ENCODE results near the gene PIEZO2.

PIEZO2 gene

GRCh38 chr18:10718809-10719208 lies 430.6 kb downstream of the PIEZO2 start:
- no peak for DNase-seq

GRCh38 chr18:10715791-10716190 lies 433.6 kb downstream of the PIEZO2 start:
- no peak for DNase-seq

- DNase-seq, result no peak
These were observed 436.0 kb downstream of the PIEZO2 start for GRCh38 chr18:10713409-10713808.

DNA sequence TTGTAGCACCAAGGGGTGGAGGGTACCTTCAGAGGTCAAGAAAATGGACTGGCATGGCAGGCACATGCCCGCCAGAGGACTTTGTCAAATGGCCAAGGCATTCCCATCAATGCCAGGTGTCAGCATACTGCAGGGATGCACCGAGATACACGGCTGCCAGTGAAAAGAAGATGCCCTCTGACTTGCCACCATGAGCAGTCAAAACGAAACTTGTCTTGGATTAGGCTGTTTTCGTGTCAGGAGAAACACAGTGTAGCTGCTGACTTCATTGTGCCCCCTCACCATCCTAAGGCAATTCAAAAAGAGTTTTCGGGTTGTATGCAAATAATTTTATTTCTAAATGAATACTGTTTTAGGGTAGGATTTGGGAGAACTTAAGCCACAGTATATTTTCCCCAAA lies 442.1 kb downstream of the PIEZO2 start:
- DNase-seq, result no peak

DNA sequence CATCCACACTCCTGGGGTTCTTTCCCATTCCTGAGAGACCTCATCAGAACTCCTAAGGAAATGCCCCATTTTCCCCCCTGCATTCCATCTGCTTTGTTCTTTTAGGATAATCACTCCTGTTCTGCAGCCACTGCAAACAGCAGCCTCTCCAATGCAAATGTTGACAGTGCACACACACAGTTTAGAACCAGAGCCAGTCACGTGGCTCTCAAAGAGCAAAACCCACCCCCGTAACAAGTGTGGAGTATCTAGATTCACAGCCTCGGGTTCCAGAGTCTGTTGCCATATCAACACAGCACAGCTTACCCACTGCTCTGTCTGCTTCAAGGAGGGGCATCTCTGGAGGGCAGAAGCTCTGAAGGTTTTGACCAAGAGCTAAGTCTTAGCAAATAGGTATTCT lies 443.6 kb downstream of the PIEZO2 start:
- no peak for DNase-seq

- no peak for DNase-seq
These were observed 444.1 kb downstream of the PIEZO2 start for GRCh38 chr18:10705291-10705690.

- no peak for DNase-seq
These were observed 447.2 kb downstream of the PIEZO2 start for GRCh38 chr18:10702206-10702605.

DNA sequence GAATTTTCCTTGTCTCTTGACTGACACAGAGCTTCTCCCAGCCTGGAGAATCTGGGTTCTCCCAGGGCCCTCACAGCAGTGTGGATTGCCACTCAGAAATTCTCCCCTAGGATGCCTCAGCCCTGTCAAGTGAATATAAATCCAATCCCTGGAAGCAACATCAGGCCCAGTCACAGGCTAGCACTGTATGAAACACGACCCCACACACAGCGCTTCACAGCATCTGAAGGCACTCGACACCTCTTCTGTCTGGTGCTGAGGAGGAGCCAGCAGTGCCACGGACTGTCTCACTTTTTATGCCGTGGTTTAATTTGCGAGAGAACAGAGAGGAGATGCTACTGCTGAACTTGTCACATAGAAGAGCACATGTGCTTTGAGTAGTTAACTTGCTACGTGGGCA lies 459.0 kb downstream of the PIEZO2 start:
- DNase-seq, result no peak

- DNase-seq, result no peak
These were observed 459.4 kb downstream of the PIEZO2 start for GRCh38 chr18:10690035-10690329.

DNA sequence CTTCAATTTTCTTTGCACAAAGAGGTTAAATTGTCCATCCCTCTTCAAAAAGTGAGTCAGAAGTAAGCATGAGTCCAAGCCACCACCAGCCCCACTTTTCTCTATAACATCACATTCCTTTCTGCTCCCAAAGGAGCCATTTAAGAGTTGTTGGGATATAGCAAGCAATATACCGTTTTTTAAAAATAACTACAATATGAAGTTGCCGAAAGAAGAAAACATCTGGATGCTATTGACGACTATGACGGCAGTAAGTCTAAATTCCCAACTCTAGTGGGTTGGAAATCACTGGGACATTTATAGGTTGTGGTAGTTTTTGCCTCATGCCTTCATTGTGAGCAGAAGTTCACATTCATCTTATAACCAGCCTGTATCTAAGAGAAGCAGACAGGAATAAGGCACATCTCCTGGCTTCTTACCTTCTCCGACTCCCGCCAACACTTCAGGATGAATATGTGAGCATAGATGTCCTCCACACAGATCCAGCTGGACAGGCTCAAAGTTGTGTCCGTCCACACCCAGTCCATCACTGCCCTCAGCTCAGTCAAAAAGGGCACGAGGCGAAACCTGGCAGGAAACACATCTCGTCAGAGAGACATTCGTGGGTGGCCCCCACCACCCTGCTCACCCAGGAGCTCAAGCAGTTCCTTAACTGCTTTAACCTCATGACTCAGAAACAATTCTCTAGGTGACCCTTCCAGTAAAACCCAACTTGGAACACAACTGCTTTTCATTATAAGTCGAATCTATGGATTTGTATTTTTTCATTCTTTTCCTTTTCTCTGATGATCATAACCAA lies 459.9 kb downstream of the PIEZO2 start:
- no peak for DNase-seq

DNA sequence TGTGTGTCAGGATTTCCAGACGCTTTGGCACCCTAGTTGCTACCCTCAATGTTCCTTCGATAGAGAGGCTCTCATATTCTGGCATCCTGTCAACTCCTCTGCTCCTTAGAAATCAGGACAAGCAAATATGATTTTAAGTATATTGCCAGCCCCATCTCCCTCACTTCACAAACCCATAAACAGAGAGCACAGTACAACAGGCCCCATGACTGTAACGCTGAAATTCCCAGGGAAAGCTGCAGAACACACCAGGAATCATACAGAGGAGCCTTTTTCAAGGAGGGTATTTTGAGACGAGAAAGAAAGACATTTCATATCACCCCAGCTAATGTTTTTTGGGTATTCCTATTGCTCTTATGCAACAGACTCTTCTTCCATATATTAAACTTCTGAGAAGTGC lies 460.6 kb downstream of the PIEZO2 start:
- DNase-seq, result no peak

DNA sequence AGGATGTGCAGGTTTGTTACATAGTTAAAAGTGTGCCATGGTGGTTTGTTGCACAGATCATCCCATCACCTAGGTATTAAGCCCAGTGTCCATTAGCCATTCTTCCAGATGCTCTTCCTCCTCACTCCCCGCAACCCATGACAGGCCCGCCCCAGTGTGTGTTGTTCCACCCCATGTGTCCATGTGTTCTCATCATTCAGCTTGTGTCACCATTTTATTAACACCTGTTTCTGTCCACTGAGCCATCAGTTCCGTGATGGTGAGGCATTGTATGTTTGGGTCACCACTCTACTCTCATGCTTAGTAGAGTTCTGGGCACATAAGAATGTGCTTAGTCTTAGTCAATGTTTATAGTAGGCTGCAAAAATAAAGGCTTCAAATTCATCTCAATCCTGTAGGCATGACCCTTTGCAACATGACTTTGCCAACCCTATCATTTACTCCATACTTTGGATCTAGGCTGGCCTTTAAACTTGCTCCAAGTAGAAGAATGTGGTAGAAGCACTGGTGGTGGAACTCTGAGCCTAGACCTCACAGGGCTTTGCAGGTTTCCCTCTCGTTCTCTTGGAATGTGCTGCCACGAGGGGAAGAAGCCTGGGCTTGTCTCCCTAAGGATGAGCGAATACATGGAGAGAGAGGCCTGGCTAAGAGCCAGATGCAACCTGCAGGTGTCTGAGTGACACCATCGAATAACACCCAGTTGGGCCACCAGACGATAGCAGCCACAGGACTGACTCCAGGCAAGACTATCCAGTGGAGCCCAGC lies 462.0 kb downstream of the PIEZO2 start:
- no peak for DNase-seq

- no peak for DNase-seq
These were observed 463.1 kb downstream of the PIEZO2 start for GRCh38 chr18:10686308-10686707.

DNA sequence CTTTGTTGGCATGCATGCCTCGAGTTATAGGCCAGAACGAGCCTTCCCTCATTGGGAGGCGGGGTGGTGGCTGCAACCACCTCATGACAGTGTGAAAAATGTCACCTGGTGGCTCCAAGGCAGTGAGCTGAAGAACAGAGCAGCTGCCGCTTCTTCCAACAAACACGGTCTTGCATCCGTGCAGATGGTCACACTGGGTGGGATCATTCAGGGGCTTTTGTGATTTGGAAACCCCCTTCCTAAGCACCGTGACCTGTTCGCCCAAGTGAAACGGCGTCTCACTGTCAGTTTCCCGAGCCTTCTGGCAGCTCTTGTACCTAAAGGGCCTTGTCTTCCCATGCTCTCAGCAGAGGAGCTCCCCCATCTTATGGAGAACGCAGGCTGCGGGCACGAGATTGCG lies 463.9 kb downstream of the PIEZO2 start:
- DNase-seq, result no peak

DNA sequence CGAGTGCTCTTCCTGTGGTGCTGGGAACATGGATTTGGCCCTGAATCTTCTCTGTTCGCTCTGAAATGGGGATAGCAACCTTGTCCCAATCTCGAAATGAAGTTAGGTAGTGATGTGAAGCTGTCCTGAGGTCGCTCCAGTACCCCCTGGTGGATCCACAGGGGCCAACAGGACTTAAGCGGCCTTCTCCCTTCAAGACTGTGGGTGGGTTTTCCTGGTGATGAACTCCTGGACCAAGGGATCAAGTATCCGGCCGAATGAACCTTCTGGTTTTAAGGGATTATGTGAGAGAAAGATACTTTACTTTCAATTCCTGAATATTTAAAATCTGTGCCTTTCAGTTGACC lies 467.0 kb downstream of the PIEZO2 start:
- no peak for DNase-seq

GRCh38 chr18:10681581-10682367 lies 467.6 kb downstream of the PIEZO2 start:
- no peak for DNase-seq

DNA sequence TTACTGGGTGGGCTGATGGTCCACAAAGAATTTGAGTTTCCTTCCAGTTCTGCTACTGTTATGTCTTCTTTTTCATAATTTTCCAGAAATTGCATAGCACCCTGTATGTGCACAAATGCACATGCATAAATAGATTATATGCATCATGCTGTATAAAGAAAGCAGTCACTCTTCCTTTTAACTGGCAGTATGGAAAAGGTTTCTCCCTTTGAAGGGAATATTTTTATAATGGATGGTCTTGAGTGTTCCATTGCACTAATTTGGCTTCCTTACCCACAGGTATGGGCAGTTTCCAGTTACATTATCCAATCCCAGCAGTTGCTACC lies 469.1 kb downstream of the PIEZO2 start:
- DNase-seq, result no peak

- no peak for DNase-seq
These were observed 469.7 kb downstream of the PIEZO2 start for GRCh38 chr18:10679557-10680270.

DNA sequence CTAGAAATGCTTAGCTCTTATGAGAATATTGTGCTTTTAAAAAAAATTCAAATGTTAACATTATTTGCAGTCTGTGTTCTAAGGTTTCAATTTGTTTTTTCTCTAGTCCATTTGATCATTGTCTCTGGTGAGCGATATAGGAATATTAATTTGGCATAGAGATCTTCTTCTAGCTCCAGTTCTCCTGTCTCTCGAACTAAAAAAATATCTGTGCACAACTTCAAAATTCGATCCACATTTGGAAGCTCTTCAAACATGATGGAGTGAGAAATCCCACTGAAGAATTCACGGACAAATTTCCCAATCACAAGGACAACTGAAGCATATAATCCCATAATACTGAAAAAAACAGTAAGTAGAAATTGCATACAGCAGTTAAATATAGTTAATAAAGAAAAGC lies 477.9 kb downstream of the PIEZO2 start:
- no peak for DNase-seq

GRCh38 chr18:10670856-10671255 lies 478.5 kb downstream of the PIEZO2 start:
- no peak for DNase-seq

GRCh38 chr18:10669441-10670100 lies 479.8 kb downstream of the PIEZO2 start:
- no peak for DNase-seq

GRCh38 chr18:10663750-10664149 lies 485.6 kb downstream of the PIEZO2 start:
- no peak for DNase-seq

DNA sequence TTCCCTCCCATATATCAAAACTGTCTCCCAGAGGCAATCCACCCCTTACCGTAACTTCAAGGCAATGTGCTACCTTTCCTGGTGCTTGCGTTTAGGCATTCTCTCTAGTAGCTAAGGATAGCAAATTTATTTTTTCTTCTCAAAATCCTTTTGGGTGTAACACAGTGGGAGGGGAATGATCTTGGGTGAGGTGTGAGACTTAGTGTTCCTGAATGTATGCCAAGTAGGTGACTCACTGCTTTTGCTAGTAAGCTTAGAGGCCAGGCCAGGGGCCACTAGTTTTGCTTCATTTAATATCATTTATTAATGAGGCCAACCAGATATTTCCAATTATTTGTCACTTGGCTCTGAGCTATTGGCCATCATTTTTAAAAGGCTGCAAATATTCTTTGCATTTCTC lies 488.1 kb downstream of the PIEZO2 start:
- DNase-seq, result no peak

All from amniotic stem cell (primary cell).